ENCODE measurements around the gene KLHL40.
"Not testable (repeated sequence)": the region's sequence is repeated elsewhere in the genome, so short reads cannot be mapped to it uniquely, and the experiment has no call there.

The KLHL40 gene

GRCh38 chr3:42722442-42722841 is 37.1 kb downstream of the KLHL40 start:
- not testable (repeated sequence) for H3K27ac Mint-ChIP-seq, H3K9me3 Mint-ChIP-seq

GRCh38 chr3:42723219-42723618 is 37.9 kb downstream of the KLHL40 start:
- Mint-ChIP-seq H3K36me3 (ENCODE audit: low read depth) (no peaks in the 10 kb centered on the region), H3K4me3 (no peak overlapping the region), H3K27me3 (peaks cover 7% of the 10 kb centered on the region), H3K4me1 (ENCODE audit: low read depth) (no peaks in the 10 kb centered on the region), H3K27ac (no peak overlapping the region), H3K9me3 (no peaks in the 10 kb centered on the region)
- DNase-seq = no peak

More at GRCh38 chr3:42722442-42722841, 37.1 kb downstream of the KLHL40 start:
- not testable (repeated sequence) for DNase-seq; H3K27me3 Mint-ChIP-seq; H3K4me3 Mint-ChIP-seq; H3K36me3 Mint-ChIP-seq (ENCODE audit: low read depth); H3K4me1 Mint-ChIP-seq (ENCODE audit: low read depth)

- peaks cover 7% of the 10 kb centered on the region for H3K27me3 Mint-ChIP-seq
- no peak overlapping the region for H3K4me3 Mint-ChIP-seq
- no peak overlapping the region for H3K27ac Mint-ChIP-seq
- H3K9me3 Mint-ChIP-seq = no peaks in the 10 kb centered on the region
- DNase-seq = no peak
- no peaks in the 10 kb centered on the region for H3K36me3 Mint-ChIP-seq (ENCODE audit: low read depth)
- no peaks in the 10 kb centered on the region for H3K4me1 Mint-ChIP-seq (ENCODE audit: low read depth)
Observed at GRCh38 chr3:42725454-42725853, 40.1 kb downstream of the KLHL40 start.

- DNase-seq = no peak
- H3K4me3 Mint-ChIP-seq = no peak overlapping the region
- H3K9me3 Mint-ChIP-seq = no peaks in the 10 kb centered on the region
- H3K36me3 Mint-ChIP-seq (ENCODE audit: low read depth) = no peaks in the 10 kb centered on the region
- no peaks in the 10 kb centered on the region for H3K4me1 Mint-ChIP-seq (ENCODE audit: low read depth)
- H3K27ac Mint-ChIP-seq = no peak overlapping the region
- H3K27me3 Mint-ChIP-seq = peaks cover 5% of the 10 kb centered on the region
Observed at GRCh38 chr3:42728056-42728455, 42.7 kb downstream of the KLHL40 start.

- no peak overlapping the region for H3K4me3 Mint-ChIP-seq
- DNase-seq = no peak
- no peaks in the 10 kb centered on the region for H3K36me3 Mint-ChIP-seq (ENCODE audit: low read depth)
- no peaks in the 10 kb centered on the region for H3K9me3 Mint-ChIP-seq
- H3K4me1 Mint-ChIP-seq (ENCODE audit: low read depth) = no peaks in the 10 kb centered on the region
- peaks cover 3% of the 10 kb centered on the region for H3K27me3 Mint-ChIP-seq
- H3K27ac Mint-ChIP-seq = no peak overlapping the region
Observed at GRCh38 chr3:42728668-42729364, 43.5 kb downstream of the KLHL40 start.

GRCh38 chr3:42729404-42730145 is 44.2 kb downstream of the KLHL40 start:
- no peaks in the 10 kb centered on the region for H3K9me3 Mint-ChIP-seq
- H3K4me3 Mint-ChIP-seq = no peak overlapping the region
- H3K27ac Mint-ChIP-seq = no peak overlapping the region
- H3K36me3 Mint-ChIP-seq (ENCODE audit: low read depth) = no peaks in the 10 kb centered on the region
- H3K4me1 Mint-ChIP-seq (ENCODE audit: low read depth) = no peaks in the 10 kb centered on the region
- H3K27me3 Mint-ChIP-seq = no peaks in the 10 kb centered on the region
- no peak for DNase-seq

- Mint-ChIP-seq H3K9me3 (no peaks in the 10 kb centered on the region), H3K27ac (no peak overlapping the region), H3K4me1 (ENCODE audit: low read depth) (no peaks in the 10 kb centered on the region), H3K36me3 (ENCODE audit: low read depth) (no peaks in the 10 kb centered on the region), H3K4me3 (no peak overlapping the region), H3K27me3 (no peaks in the 10 kb centered on the region)
- no peak for DNase-seq
Observed at GRCh38 chr3:42730294-42730693, 45.0 kb downstream of the KLHL40 start.

- no peak overlapping the region for H3K27ac Mint-ChIP-seq
- no peaks in the 10 kb centered on the region for H3K27me3 Mint-ChIP-seq
- no peak overlapping the region for H3K4me3 Mint-ChIP-seq
- H3K36me3 Mint-ChIP-seq (ENCODE audit: low read depth) = no peaks in the 10 kb centered on the region
- no peaks in the 10 kb centered on the region for H3K9me3 Mint-ChIP-seq
- no peak for DNase-seq
- H3K4me1 Mint-ChIP-seq (ENCODE audit: low read depth) = no peaks in the 10 kb centered on the region
Observed at GRCh38 chr3:42730706-42731420, 45.5 kb downstream of the KLHL40 start.

- H3K9me3 Mint-ChIP-seq = no peaks in the 10 kb centered on the region
- DNase-seq = no peak
- no peak overlapping the region for H3K27ac Mint-ChIP-seq
- H3K4me3 Mint-ChIP-seq = no peak overlapping the region
- H3K27me3 Mint-ChIP-seq = no peaks in the 10 kb centered on the region
- H3K36me3 Mint-ChIP-seq (ENCODE audit: low read depth) = no peaks in the 10 kb centered on the region
- H3K4me1 Mint-ChIP-seq (ENCODE audit: low read depth) = no peaks in the 10 kb centered on the region
Observed at GRCh38 chr3:42731476-42732195, 46.3 kb downstream of the KLHL40 start.

GRCh38 chr3:42732196-42732828 is 47.0 kb downstream of the KLHL40 start:
- no peak overlapping the region for H3K27ac Mint-ChIP-seq

GRCh38 chr3:42732829-42733459 is 47.6 kb downstream of the KLHL40 start:
- no peak overlapping the region for H3K27ac Mint-ChIP-seq
- no peak for DNase-seq

More at GRCh38 chr3:42732196-42732828, 47.0 kb downstream of the KLHL40 start:
- DNase-seq = no peak
- H3K27me3 Mint-ChIP-seq = no peaks in the 10 kb centered on the region
- H3K4me3 Mint-ChIP-seq = no peak overlapping the region
- H3K36me3 Mint-ChIP-seq (ENCODE audit: low read depth) = no peaks in the 10 kb centered on the region
- H3K9me3 Mint-ChIP-seq = no peaks in the 10 kb centered on the region
- no peaks in the 10 kb centered on the region for H3K4me1 Mint-ChIP-seq (ENCODE audit: low read depth)

GRCh38 chr3:42733501-42734262 is 48.3 kb downstream of the KLHL40 start:
- no peaks in the 10 kb centered on the region for H3K27me3 Mint-ChIP-seq
- H3K27ac Mint-ChIP-seq = no peak overlapping the region
- no peak overlapping the region for H3K4me3 Mint-ChIP-seq
- no peak for DNase-seq
- no peaks in the 10 kb centered on the region for H3K9me3 Mint-ChIP-seq
- H3K36me3 Mint-ChIP-seq (ENCODE audit: low read depth) = no peaks in the 10 kb centered on the region
- H3K4me1 Mint-ChIP-seq (ENCODE audit: low read depth) = no peaks in the 10 kb centered on the region

More at GRCh38 chr3:42732829-42733459, 47.6 kb downstream of the KLHL40 start:
- Mint-ChIP-seq H3K4me1 (ENCODE audit: low read depth) (no peaks in the 10 kb centered on the region), H3K4me3 (no peak overlapping the region), H3K36me3 (ENCODE audit: low read depth) (no peaks in the 10 kb centered on the region), H3K27me3 (no peaks in the 10 kb centered on the region), H3K9me3 (no peaks in the 10 kb centered on the region)

- H3K4me1 Mint-ChIP-seq (ENCODE audit: low read depth) = no peaks in the 10 kb centered on the region
- H3K27me3 Mint-ChIP-seq = no peaks in the 10 kb centered on the region
- H3K9me3 Mint-ChIP-seq = no peaks in the 10 kb centered on the region
- no peak overlapping the region for H3K4me3 Mint-ChIP-seq
- H3K36me3 Mint-ChIP-seq (ENCODE audit: low read depth) = no peaks in the 10 kb centered on the region
- DNase-seq = no peak
- H3K27ac Mint-ChIP-seq = no peak overlapping the region
Observed at GRCh38 chr3:42734263-42734860, 49.0 kb downstream of the KLHL40 start.

Measured in activated T-cell treated with anti-CD3 and anti-CD28 coated beads, Interleukin-2, amount 50 U/mL, for 24 hours (primary cell).